ENCODE results near the gene TMOD4. TPM values are rescaled to one million over a fixed set of nuclear protein-coding genes. Genes with fewer than 3 reads are reported as not detected.

TMOD4 gene
- total and polyA plus RNA-seq, 2 of the 13 experiments (the other 11 are each of a cell fraction or from before 2014, with no cell fraction given) = 0.66 TPM; not detected in 1

DNA sequence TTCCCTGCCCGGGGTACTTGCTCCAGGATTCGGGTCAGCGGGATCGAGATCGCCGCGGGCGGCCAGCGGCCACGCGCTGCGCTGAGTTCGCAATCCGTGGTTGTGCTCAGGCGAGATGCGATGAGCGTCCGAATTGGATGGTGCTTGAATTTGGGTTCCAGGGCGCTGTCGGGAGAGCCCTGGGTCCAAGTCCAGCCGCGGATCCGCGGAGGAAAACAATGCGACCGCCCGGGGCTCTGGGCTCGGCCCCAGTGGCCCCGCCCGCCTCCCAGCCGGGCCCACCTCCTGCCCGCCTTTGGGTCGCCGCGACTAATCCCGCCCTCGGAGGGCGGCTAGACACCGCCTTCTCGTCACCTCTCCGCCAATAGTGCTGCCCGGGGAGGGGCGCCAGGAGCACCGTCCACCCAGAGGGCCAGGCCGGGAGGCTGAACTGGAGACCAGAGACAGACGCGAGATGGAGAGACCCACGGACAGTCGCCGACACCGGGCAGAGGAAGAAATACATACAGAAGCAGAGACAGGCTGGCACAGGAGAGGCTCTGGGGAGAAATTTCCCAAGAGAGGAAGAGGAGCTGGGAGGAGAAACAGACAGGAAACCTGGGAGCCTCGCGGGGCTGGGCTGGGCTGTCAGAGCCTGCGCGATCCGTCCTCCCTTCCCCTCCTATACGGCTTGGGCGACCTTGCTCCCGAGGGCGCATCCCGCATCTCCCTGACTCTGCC, 29.2 kb downstream of the TMOD4 start, which contains the start of gene SEMA6C (continued):
- TF ChIP-seq ZNF317 (CRISPR knock-in tag; IDR thresholded peaks at IDR 0.05) = peak; percentile 58; the same call in 1 of the 2 replicates
- TF ChIP-seq FOXA1 (IDR thresholded peaks at IDR 0.05) = no peak
- no peak for TF ChIP-seq FOXA1 (CRISPR knock-in tag; IDR thresholded peaks at IDR 0.05)
- TF ChIP-seq NFIC (IDR thresholded peaks at IDR 0.05; ENCODE audit: low read length) = no peak
- no peak for TF ChIP-seq JUNB (CRISPR knock-in tag; IDR thresholded peaks at IDR 0.05; ENCODE audit: borderline replicate concordance)
- peak; percentile 65; the same call in 1 of the 2 replicates for TF ChIP-seq SMAD1 (CRISPR knock-in tag; IDR thresholded peaks at IDR 0.05; ENCODE audit: borderline replicate concordance, low read depth)
- TF ChIP-seq ZNF224 (CRISPR knock-in tag; IDR thresholded peaks at IDR 0.05) = 0 out of 2 replicates have a peak, but pooled peaks have one; percentile 72
- no peak for TF ChIP-seq PCBP1 (IDR thresholded peaks at IDR 0.05; ENCODE audit: borderline replicate concordance, low read depth, low read length)
- no peak for TF ChIP-seq ZBTB8A (CRISPR knock-in tag; IDR thresholded peaks at IDR 0.05; ENCODE audit: borderline replicate concordance, low read depth)
- peak; percentile 53 for TF ChIP-seq ESRRA (CRISPR knock-in tag; IDR thresholded peaks at IDR 0.05; ENCODE audit: low read depth)
- TF ChIP-seq GABPB1 (CRISPR knock-in tag; IDR thresholded peaks at IDR 0.05) = peak; percentile 59; the same call in 1 of the 2 replicates
- TF ChIP-seq TOE1 (CRISPR knock-in tag; IDR thresholded peaks at IDR 0.05) = no peak
- TF ChIP-seq, protein P1, sequence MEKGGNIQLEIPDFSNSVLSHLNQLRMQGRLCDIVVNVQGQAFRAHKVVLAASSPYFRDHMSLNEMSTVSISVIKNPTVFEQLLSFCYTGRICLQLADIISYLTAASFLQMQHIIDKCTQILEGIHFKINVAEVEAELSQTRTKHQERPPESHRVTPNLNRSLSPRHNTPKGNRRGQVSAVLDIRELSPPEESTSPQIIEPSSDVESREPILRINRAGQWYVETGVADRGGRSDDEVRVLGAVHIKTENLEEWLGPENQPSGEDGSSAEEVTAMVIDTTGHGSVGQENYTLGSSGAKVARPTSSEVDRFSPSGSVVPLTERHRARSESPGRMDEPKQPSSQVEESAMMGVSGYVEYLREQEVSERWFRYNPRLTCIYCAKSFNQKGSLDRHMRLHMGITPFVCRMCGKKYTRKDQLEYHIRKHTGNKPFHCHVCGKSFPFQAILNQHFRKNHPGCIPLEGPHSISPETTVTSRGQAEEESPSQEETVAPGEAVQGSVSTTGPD (CRISPR knock-in tag; IDR thresholded peaks at IDR 0.05) = no peak
- TF ChIP-seq TEAD3 (CRISPR knock-in tag; optimal IDR thresholded peaks at IDR 0.05; ENCODE audit: borderline replicate concordance) = no peak
- TF ChIP-seq CAMTA2 (CRISPR knock-in tag; IDR thresholded peaks at IDR 0.05; ENCODE audit: borderline replicate concordance) = 0 out of 2 replicates have a peak, but pooled peaks have one; percentile 52
- TF ChIP-seq KDM3A (CRISPR knock-in tag; IDR thresholded peaks at IDR 0.05; ENCODE audit: low read depth) = 0 out of 2 replicates have a peak, but pooled peaks have one; percentile 38
- no peak for TF ChIP-seq FUBP1 (CRISPR knock-in tag; IDR thresholded peaks at IDR 0.05; ENCODE audit: borderline replicate concordance)
- TF ChIP-seq ZBTB38 (CRISPR knock-in tag; IDR thresholded peaks at IDR 0.05) = no peak
- no peak for TF ChIP-seq NCOA1 (CRISPR knock-in tag; IDR thresholded peaks at IDR 0.05)
- TF ChIP-seq SP4 (CRISPR knock-in tag; IDR thresholded peaks at IDR 0.05) = peak; percentile 86
- peak; percentile 19; the same call in 1 of the 2 replicates for TF ChIP-seq ZNF605 (CRISPR knock-in tag; IDR thresholded peaks at IDR 0.05)
- no peak; the same call in 1 of the 2 replicates for TF ChIP-seq HNF4G (IDR thresholded peaks at IDR 0.05; ENCODE audit: borderline replicate concordance, low read depth, low read length)
- TF ChIP-seq HNF4G (CRISPR knock-in tag; IDR thresholded peaks at IDR 0.05; ENCODE audit: borderline replicate concordance, low read depth) = no peak; the same call in 1 of the 2 replicates
- TF ChIP-seq SATB2 (CRISPR knock-in tag; IDR thresholded peaks at IDR 0.05) = no peak
- TF ChIP-seq ZNF234 (CRISPR knock-in tag; conservative IDR thresholded peaks at IDR 0.05) = 0 out of 2 replicates have a peak, but pooled peaks have one; percentile 51
- TF ChIP-seq RBM39 (IDR thresholded peaks at IDR 0.05; ENCODE audit: low read depth, low read length, poor library complexity, severe bottlenecking) = peak; percentile 62
- no peak for TF ChIP-seq BATF2 (CRISPR knock-in tag; IDR thresholded peaks at IDR 0.05)
- no peak for TF ChIP-seq DNMT3B (CRISPR knock-in tag; conservative IDR thresholded peaks at IDR 0.05)

Data from HepG2 (cell line).